ENCODE results near the gene CYP2W1.

- TF ChIP-seq JUN (IDR thresholded peaks at IDR 0.05; ENCODE audit: borderline replicate concordance, insufficient read depth, insufficient read length, low read depth) (no peak), CTCF (IDR thresholded peaks at IDR 0.05; ENCODE audit: extremely low read depth in 1 of 2, insufficient read depth in 1 of 2, low read depth in 1 of 2, low read length in 2 of 2) (no peak), POLR2AphosphoS5 (IDR thresholded peaks at IDR 0.05; ENCODE audit: insufficient read depth, low read depth, low read length) (no peak), POLR2A (IDR thresholded peaks at IDR 0.05; ENCODE audit: low read depth, low read length) (no peak), EZH2 (IDR thresholded peaks at IDR 0.05; ENCODE audit: borderline replicate concordance, low read depth, low read length, severe bottlenecking) (no peak), GATA2 (IDR thresholded peaks at IDR 0.05; ENCODE audit: insufficient read depth, insufficient read length, low read depth, low read length) (no peak), MYC (IDR thresholded peaks at IDR 0.05; ENCODE audit: low read depth, low read length) (no peak)
These were observed 47.6 kb downstream of the CYP2W1 start for GRCh38 chr7:1030444-1031070.

All from endothelial cell of umbilical vein (primary cell).